ENCODE data around the gene ERG28. TPM values are rescaled to one million over a fixed set of nuclear protein-coding genes. Genes with fewer than 3 reads are reported as not detected.

The ERG28 gene
- total RNA-seq, 1 donor from 2014 or later = 29.3 TPM

GRCh38 chr14:75700295-75700694, 39.6 kb upstream of the ERG28 start:
- H3K9ac ChIP-seq = no peak overlapping the region
- H3K27ac Mint-ChIP-seq = no peak overlapping the region
- no peaks in the 10 kb centered on the region for H3K9me3 Mint-ChIP-seq
- H3K36me3 Mint-ChIP-seq = peaks cover 34% of the 10 kb centered on the region
- no peaks in the 10 kb centered on the region for H3K79me2 ChIP-seq (ENCODE audit: low read depth)
- H3K4me1 ChIP-seq = peaks cover 15% of the 10 kb centered on the region
- DNase-seq (ENCODE audit: low spot score) = no peak
- no peaks in the 10 kb centered on the region for H3K27me3 ChIP-seq
- peaks cover 15% of the 10 kb centered on the region for H3F3A ChIP-seq (ENCODE audit: low read depth)
- peaks cover 12% of the 10 kb centered on the region for H3K4me1 Mint-ChIP-seq
- no peak overlapping the region for H3K27ac ChIP-seq
- H3K27me3 Mint-ChIP-seq (ENCODE audit: insufficient read depth, low read depth) = no peaks in the 10 kb centered on the region
- peaks cover 12% of the 10 kb centered on the region for H4K20me1 ChIP-seq (ENCODE audit: low read depth)
- TF ChIP-seq EZH2 (IDR thresholded peaks at IDR 0.05) (no peak), EZH2phosphoT487 (IDR thresholded peaks at IDR 0.05) (no peak), CTCF (IDR thresholded peaks at IDR 0.05) (no peak)
- no peaks in the 10 kb centered on the region for H3K36me3 ChIP-seq
- no peak overlapping the region for H2AFZ ChIP-seq (replicated peaks)
- no peak overlapping the region for H3K4me3 ChIP-seq
- H3K4me2 ChIP-seq = no peak overlapping the region
- no peak overlapping the region for H3K4me3 Mint-ChIP-seq
- H3K9me3 ChIP-seq (ENCODE audit: low read depth) = no peaks in the 10 kb centered on the region

GRCh38 chr14:75699331-75699730, 38.7 kb upstream of the ERG28 start:
- Histone ChIP-seq H3K4me2 (no peak overlapping the region), H3K9me3 (ENCODE audit: low read depth) (no peaks in the 10 kb centered on the region), H3K9ac (no peak overlapping the region), H3K4me3 (no peak overlapping the region), H3K79me2 (ENCODE audit: low read depth) (no peaks in the 10 kb centered on the region), H3K36me3 (no peaks in the 10 kb centered on the region), H3F3A (ENCODE audit: low read depth) (peaks cover 15% of the 10 kb centered on the region), H4K20me1 (ENCODE audit: low read depth) (peaks cover 12% of the 10 kb centered on the region), H2AFZ (replicated peaks) (no peak overlapping the region), H3K27me3 (no peaks in the 10 kb centered on the region), H3K27ac (no peak overlapping the region), H3K4me1 (peaks cover 15% of the 10 kb centered on the region)
- Mint-ChIP-seq H3K4me3 (no peak overlapping the region), H3K4me1 (peaks cover 12% of the 10 kb centered on the region), H3K27me3 (ENCODE audit: insufficient read depth, low read depth) (no peaks in the 10 kb centered on the region), H3K36me3 (peaks cover 37% of the 10 kb centered on the region), H3K9me3 (peaks cover 3% of the 10 kb centered on the region), H3K27ac (no peak overlapping the region)
- TF ChIP-seq EZH2 (IDR thresholded peaks at IDR 0.05) (no peak), CTCF (IDR thresholded peaks at IDR 0.05) (no peak), EZH2phosphoT487 (IDR thresholded peaks at IDR 0.05) (no peak)
- DNase-seq (ENCODE audit: low spot score) = no peak

GRCh38 chr14:75697918-75698317, 37.2 kb upstream of the ERG28 start:
- H3F3A ChIP-seq (ENCODE audit: low read depth) = peaks cover 8% of the 10 kb centered on the region
- no peaks in the 10 kb centered on the region for H3K27me3 Mint-ChIP-seq (ENCODE audit: insufficient read depth, low read depth)
- no peak for DNase-seq (ENCODE audit: low spot score)
- H3K4me1 Mint-ChIP-seq = peaks cover 9% of the 10 kb centered on the region
- no peaks in the 10 kb centered on the region for H3K36me3 ChIP-seq
- no peak for TF ChIP-seq EZH2phosphoT487 (IDR thresholded peaks at IDR 0.05)
- no peak for TF ChIP-seq CTCF (IDR thresholded peaks at IDR 0.05)
- TF ChIP-seq EZH2 (IDR thresholded peaks at IDR 0.05) = no peak
- H3K9ac ChIP-seq = no peak overlapping the region
- H2AFZ ChIP-seq (replicated peaks) = no peak overlapping the region
- no peak overlapping the region for H3K4me3 ChIP-seq
- H3K4me2 ChIP-seq = no peak overlapping the region
- H3K36me3 Mint-ChIP-seq = peaks cover 44% of the 10 kb centered on the region
- H3K27ac Mint-ChIP-seq = no peak overlapping the region
- peaks cover 10% of the 10 kb centered on the region for H4K20me1 ChIP-seq (ENCODE audit: low read depth)
- H3K9me3 Mint-ChIP-seq = peaks cover 3% of the 10 kb centered on the region
- no peaks in the 10 kb centered on the region for H3K27me3 ChIP-seq
- peaks cover 13% of the 10 kb centered on the region for H3K4me1 ChIP-seq
- H3K27ac ChIP-seq = no peak overlapping the region
- no peaks in the 10 kb centered on the region for H3K79me2 ChIP-seq (ENCODE audit: low read depth)
- H3K9me3 ChIP-seq (ENCODE audit: low read depth) = no peaks in the 10 kb centered on the region
- H3K4me3 Mint-ChIP-seq = no peak overlapping the region

Data from neural progenitor cell (in vitro differentiated cells).